GM08714 (cell line): Measurements from ENCODE around the gene JARID2.

Experiments used
- H3K4me3 ChIP-seq: fragments of 200-500 bp; sonication (Bioruptor generic); 2 replicates; pipeline ENCODE4 v1.5.1; 2014; ENCODE audit warnings: mild to moderate bottlenecking, low read length, inconsistent platforms
- ZNF274 ChIP-seq: IDR thresholded peaks from 2 replicates; pipeline ENCODE4 v1.6.1; 2012; ENCODE audit warnings: mild to moderate bottlenecking, low read depth, low read length

The JARID2 gene

GRCh38 chr6:15441981-15442380 lies 196.1 kb downstream of the JARID2 start:
- TF ChIP-seq ZNF274: no peak

GRCh38 chr6:15442467-15442866 lies 196.6 kb downstream of the JARID2 start:
- H3K4me3 ChIP-seq: no peak overlapping the region
- no peak for TF ChIP-seq ZNF274

More at GRCh38 chr6:15441981-15442380, 196.1 kb downstream of the JARID2 start:
- no peak overlapping the region for H3K4me3 ChIP-seq

- no peak for TF ChIP-seq ZNF274
Observed at GRCh38 chr6:15443119-15443830, 197.4 kb downstream of the JARID2 start.

GRCh38 chr6:15444081-15444731 lies 198.3 kb downstream of the JARID2 start:
- TF ChIP-seq ZNF274: no peak
- H3K4me3 ChIP-seq: no peak overlapping the region

More at GRCh38 chr6:15443119-15443830, 197.4 kb downstream of the JARID2 start:
- H3K4me3 ChIP-seq: no peak overlapping the region

GRCh38 chr6:15444881-15445280 lies 199.0 kb downstream of the JARID2 start:
- H3K4me3 ChIP-seq: no peak overlapping the region
- TF ChIP-seq ZNF274: no peak

- TF ChIP-seq ZNF274: no peak
- H3K4me3 ChIP-seq: no peak overlapping the region
Observed at GRCh38 chr6:15447546-15448267, 201.8 kb downstream of the JARID2 start.

GRCh38 chr6:15449011-15449410 lies 203.1 kb downstream of the JARID2 start:
- H3K4me3 ChIP-seq: no peak overlapping the region
- no peak for TF ChIP-seq ZNF274

- H3K4me3 ChIP-seq: peak overlapping the region; percentile 22; the same call in 1 of the 2 replicates
- TF ChIP-seq ZNF274: no peak
Observed at GRCh38 chr6:15451738-15452137, 205.9 kb downstream of the JARID2 start.

- TF ChIP-seq ZNF274: no peak
- H3K4me3 ChIP-seq: peak overlapping the region; percentile 22; the same call in 1 of the 2 replicates
Observed at GRCh38 chr6:15452182-15452941, 206.5 kb downstream of the JARID2 start.

GRCh38 chr6:15453186-15453585 lies 207.3 kb downstream of the JARID2 start:
- no peak for TF ChIP-seq ZNF274
- no peak overlapping the region for H3K4me3 ChIP-seq

- TF ChIP-seq ZNF274: no peak
Observed at GRCh38 chr6:15453622-15454021, 207.8 kb downstream of the JARID2 start.

GRCh38 chr6:15456422-15456821 lies 210.6 kb downstream of the JARID2 start:
- no peak overlapping the region for H3K4me3 ChIP-seq
- TF ChIP-seq ZNF274: no peak

More at GRCh38 chr6:15453622-15454021, 207.8 kb downstream of the JARID2 start:
- no peak overlapping the region for H3K4me3 ChIP-seq

- H3K4me3 ChIP-seq: no peak overlapping the region
- TF ChIP-seq ZNF274: no peak
Observed at GRCh38 chr6:15457121-15457650, 211.3 kb downstream of the JARID2 start.
